ENCODE measurements around the gene ARHGAP29. TPM values are rescaled to one million over a fixed set of nuclear protein-coding genes. Genes with fewer than 3 reads are reported as not detected.

ARHGAP29 gene
- total RNA-seq, 1 donor from 2014 or later: 1.5 TPM

DNA sequence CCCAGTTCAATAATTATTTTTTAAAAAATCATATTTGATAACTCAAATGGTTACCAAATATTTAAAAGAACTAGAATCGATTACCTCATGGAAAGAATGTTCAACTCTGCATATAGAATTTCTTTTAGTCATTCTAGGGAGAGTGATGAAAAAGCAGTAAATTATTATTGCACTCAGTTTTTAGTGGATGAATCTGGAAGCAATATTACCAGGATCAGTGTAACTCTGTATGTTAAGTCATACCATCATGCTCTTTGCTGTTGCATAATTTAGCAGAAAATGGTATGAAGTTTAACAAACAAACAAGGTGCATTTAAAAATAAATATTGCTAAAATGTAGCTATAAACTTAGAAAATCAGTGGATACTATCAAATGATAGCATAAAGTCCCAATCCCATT is 46.1 kb upstream of the ARHGAP29 start:
- Mint-ChIP-seq H3K27me3 (ENCODE audit: low read depth) (peaks cover 3% of the 10 kb centered on the region), H3K4me1 (no peaks in the 10 kb centered on the region), H3K36me3 (ENCODE audit: low read depth) (no peaks in the 10 kb centered on the region), H3K9me3 (no peaks in the 10 kb centered on the region), H3K4me3 (no peak overlapping the region), H3K27ac (ENCODE audit: unreplicated experiment) (no peak overlapping the region)
- TF ChIP-seq, protein P1, sequence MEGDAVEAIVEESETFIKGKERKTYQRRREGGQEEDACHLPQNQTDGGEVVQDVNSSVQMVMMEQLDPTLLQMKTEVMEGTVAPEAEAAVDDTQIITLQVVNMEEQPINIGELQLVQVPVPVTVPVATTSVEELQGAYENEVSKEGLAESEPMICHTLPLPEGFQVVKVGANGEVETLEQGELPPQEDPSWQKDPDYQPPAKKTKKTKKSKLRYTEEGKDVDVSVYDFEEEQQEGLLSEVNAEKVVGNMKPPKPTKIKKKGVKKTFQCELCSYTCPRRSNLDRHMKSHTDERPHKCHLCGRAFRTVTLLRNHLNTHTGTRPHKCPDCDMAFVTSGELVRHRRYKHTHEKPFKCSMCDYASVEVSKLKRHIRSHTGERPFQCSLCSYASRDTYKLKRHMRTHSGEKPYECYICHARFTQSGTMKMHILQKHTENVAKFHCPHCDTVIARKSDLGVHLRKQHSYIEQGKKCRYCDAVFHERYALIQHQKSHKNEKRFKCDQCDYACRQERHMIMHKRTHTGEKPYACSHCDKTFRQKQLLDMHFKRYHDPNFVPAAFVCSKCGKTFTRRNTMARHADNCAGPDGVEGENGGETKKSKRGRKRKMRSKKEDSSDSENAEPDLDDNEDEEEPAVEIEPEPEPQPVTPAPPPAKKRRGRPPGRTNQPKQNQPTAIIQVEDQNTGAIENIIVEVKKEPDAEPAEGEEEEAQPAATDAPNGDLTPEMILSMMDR (conservative IDR thresholded peaks at IDR 0.05): no peak
- DNase-seq (ENCODE audit: low read depth, low spot score): no peak

DNA sequence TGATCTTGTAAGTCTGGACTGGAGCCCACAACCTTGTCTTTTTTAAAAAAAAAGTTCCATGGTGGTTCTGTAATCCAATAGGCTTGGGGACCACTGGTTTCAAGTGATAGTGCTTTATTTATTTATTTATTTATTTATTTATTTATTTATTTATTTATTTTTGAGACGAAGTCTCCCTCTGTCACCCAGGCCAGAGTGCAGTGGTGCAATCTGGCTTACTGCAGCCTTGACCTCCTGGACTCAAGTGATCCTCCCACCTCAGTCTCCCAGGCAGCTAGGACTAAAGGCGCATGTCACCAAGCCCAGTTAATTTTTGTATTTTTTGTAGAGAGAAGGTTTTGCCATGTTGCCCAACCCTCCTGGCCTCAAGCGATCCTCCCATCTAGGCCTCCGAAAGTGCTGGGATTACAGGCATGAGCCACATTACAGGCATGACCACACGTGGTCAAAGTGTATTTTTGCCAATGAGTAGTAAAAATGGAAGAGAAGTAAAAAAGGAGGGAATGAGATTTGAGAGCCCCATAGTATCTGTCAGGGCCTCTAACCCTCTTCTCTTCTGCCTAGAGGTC is 44.8 kb upstream of the ARHGAP29 start:
- TF ChIP-seq, protein P1 (conservative IDR thresholded peaks at IDR 0.05): no peak
- H3K27ac Mint-ChIP-seq (ENCODE audit: unreplicated experiment): no peak overlapping the region
- H3K27me3 Mint-ChIP-seq (ENCODE audit: low read depth): no peaks in the 10 kb centered on the region
- H3K9me3 Mint-ChIP-seq: no peaks in the 10 kb centered on the region
- no peaks in the 10 kb centered on the region for H3K4me1 Mint-ChIP-seq
- DNase-seq (ENCODE audit: low read depth, low spot score): no peak
- no peak overlapping the region for H3K4me3 Mint-ChIP-seq
- H3K36me3 Mint-ChIP-seq (ENCODE audit: low read depth): no peaks in the 10 kb centered on the region

DNA sequence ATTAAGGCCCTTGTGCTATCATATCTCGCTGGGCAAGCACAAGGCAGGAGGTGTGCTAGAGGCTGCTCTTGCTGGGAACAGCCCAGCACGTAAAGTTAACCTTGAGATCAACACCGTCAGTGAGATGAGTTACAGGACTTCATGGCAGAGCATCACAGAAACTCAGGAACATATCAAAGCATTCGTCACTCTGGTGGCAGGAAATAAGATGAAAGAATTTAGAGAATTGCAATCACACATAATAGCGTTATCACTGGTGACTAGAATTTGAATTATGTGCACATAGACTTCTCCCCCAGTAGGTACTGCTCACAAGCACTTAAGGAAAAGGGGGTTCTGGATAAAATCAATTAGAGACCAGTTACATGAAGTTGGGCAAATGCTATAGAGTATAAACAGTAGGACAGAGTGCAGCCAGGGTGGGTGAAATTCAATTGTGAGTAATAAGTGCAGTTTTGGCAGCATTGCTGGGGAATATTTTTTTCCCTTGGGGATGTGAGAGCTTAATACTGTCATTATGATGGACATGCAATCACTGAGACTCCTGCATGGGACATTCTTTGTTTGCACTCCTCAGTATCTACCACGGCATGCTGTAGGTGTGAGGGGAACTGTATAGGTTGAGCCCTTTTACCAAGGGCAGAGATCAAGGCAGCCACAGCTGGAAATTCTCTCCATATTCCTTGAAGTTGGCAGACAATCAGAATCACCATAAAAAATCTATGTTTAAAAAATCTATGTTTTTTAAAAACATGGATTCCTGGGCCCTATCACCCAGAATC is 44.2 kb upstream of the ARHGAP29 start:
- no peak for DNase-seq (ENCODE audit: low read depth, low spot score)
- no peak overlapping the region for H3K27ac Mint-ChIP-seq (ENCODE audit: unreplicated experiment)
- H3K36me3 Mint-ChIP-seq (ENCODE audit: low read depth): no peaks in the 10 kb centered on the region
- H3K4me3 Mint-ChIP-seq: no peak overlapping the region
- H3K9me3 Mint-ChIP-seq: no peaks in the 10 kb centered on the region
- TF ChIP-seq, protein P1 (conservative IDR thresholded peaks at IDR 0.05): no peak
- H3K27me3 Mint-ChIP-seq (ENCODE audit: low read depth): no peaks in the 10 kb centered on the region
- H3K4me1 Mint-ChIP-seq: no peaks in the 10 kb centered on the region

DNA sequence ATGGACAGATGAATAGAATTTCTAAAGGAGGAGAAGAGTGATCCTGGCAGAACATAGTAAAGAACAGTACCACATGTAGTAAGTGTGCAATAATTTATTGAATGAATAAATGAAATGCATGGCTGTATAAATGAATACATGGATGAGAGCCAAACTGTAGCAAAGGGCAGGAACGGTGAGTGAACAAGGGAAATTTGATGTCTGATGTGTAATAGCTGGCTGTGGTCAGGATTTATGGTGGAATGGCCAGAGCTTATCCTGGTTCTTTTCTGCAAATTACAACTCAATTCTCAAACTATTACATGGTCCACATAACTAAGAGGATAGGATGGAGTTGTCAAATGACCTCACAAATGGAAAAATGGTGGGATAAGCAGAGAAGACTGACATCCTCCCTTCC is 43.2 kb upstream of the ARHGAP29 start:
- no peaks in the 10 kb centered on the region for H3K4me1 Mint-ChIP-seq
- TF ChIP-seq, protein P1 (conservative IDR thresholded peaks at IDR 0.05): no peak
- H3K4me3 Mint-ChIP-seq: no peak overlapping the region
- H3K9me3 Mint-ChIP-seq: no peaks in the 10 kb centered on the region
- no peak for DNase-seq (ENCODE audit: low read depth, low spot score)
- H3K27me3 Mint-ChIP-seq (ENCODE audit: low read depth): no peaks in the 10 kb centered on the region
- H3K27ac Mint-ChIP-seq (ENCODE audit: unreplicated experiment): no peak overlapping the region
- no peaks in the 10 kb centered on the region for H3K36me3 Mint-ChIP-seq (ENCODE audit: low read depth)

DNA sequence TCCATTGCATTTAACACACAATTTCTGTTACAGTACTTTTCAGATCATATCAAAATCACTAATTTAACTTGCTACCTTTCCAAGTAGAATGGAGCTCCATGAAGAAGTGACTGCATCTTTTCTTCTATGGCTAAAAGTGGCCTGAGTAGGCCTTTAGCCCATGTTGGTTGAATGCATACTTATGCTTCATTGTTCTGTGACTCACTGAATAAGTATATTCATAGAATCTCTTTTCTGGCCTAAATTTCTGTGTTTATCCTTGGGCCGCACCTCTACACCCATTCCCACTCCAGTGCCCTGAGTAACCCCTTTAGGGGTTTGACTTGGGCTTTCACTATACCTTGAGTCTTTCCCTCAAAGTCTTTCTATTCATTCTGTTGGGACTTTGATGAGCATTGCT is 42.1 kb upstream of the ARHGAP29 start:
- Mint-ChIP-seq H3K4me3 (no peak overlapping the region), H3K9me3 (no peaks in the 10 kb centered on the region), H3K4me1 (no peaks in the 10 kb centered on the region), H3K36me3 (ENCODE audit: low read depth) (no peaks in the 10 kb centered on the region), H3K27ac (ENCODE audit: unreplicated experiment) (no peak overlapping the region), H3K27me3 (ENCODE audit: low read depth) (no peaks in the 10 kb centered on the region)
- TF ChIP-seq, protein P1 (conservative IDR thresholded peaks at IDR 0.05): no peak
- DNase-seq (ENCODE audit: low read depth, low spot score): no peak

Data from neural crest cell (in vitro differentiated cells).